Umbilical cord (tissue), 2 donors: ENCODE results near the gene PSMA4. TPM values are rescaled to one million over a fixed set of nuclear protein-coding genes. Genes with fewer than 3 reads are reported as not detected.
"Not testable (repeated sequence)": the region's sequence is repeated elsewhere in the genome, so short reads cannot be mapped to it uniquely, and the experiment has no call there.

Experiments used
- DNase-seq: peaks from one replicate; pipeline ENCODE4 v3.0.0-alpha.2; 2015; ENCODE audit warnings: low spot score
- total RNA-seq: library from RNA; depleted of rRNA; stranded (reverse); fragments of >200 nt; gene quantifications from one replicate; pipeline ENCODE4 v1.2.3, GENCODE V29; 2014; ENCODE audit warnings: low replicate concordance; ENCODE audit not compliant: insufficient read depth

Gene PSMA4
- total RNA-seq, 1 donor from 2014 or later = 110 TPM

DNA sequence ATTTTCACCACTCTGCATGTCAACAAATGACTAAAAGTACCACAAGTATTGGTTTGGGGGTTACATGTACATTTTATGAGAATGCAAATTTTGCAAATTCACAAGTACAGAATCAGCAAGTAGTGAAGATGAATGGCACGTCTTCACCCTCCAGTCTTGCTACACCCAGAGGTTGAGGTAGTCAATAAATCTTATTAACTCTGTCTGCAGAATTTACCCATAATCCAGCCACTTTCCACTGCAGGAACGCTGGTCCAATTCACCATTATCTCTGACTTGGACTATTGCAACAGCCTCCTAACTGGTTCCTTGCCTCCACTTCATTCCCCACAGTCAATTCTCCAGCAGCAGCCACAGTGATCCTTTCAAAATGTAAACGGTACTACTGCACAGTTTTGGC is 10.6 kb downstream of the PSMA4 start:
- DNase-seq = no peak

DNA sequence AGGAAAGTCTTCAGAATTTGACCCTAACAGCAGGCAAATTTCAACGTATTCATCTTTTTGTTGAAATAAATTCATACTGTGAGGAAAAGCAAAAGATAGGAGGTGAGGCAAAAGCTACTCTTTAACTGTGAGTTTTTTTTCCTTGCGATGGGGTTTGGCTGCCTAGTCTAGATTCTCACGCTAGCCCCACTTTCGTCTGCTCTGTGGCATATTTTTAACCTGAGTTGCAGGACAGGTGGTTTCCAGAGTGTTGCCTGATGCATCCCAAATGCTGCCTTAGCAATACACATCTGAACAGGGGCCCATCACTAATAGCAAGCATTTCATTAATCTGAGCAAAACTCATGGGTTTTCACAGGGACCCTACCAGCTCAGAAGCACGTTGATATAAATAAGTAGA is 11.7 kb downstream of the PSMA4 start:
- no peak for DNase-seq

DNA sequence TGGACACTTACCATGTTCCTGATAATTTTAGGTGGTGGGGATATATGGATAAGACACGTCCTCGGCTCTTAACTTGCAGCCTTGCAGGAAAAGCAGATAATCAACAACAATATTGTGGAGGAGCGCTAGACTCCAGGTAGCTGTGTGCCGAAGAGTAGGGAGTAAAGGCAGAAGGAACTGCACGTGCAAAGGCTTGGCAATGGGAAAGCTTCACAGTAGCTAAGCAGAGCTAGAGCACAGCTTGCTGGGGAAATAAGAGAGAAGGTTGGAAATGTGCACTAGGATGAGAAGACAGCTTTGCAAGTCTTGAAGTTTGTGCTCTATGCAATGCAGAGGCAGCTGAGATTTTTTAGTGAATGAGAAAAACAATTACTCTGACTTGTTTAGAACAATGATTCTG is 12.4 kb downstream of the PSMA4 start:
- DNase-seq = no peak

DNA sequence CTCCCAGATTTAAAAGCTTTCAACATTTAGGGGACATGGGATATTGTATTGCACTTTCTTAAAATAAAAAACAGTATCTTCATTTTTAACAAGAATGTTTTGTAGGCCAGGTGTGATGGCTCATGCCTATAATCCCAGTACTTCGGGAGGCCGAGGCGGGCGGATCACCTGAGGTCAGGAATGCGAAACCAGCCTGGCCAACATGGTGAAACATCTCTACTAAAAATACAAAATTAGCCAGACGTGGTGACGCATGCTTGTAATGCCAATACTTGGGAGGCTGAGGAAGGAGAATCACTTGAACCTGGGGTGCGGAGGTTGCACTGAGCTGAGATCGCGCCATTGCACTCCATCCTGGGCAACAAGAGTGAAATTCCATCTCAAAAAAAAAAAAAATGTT is 20.0 kb downstream of the PSMA4 start:
- DNase-seq = not testable (repeated sequence)

DNA sequence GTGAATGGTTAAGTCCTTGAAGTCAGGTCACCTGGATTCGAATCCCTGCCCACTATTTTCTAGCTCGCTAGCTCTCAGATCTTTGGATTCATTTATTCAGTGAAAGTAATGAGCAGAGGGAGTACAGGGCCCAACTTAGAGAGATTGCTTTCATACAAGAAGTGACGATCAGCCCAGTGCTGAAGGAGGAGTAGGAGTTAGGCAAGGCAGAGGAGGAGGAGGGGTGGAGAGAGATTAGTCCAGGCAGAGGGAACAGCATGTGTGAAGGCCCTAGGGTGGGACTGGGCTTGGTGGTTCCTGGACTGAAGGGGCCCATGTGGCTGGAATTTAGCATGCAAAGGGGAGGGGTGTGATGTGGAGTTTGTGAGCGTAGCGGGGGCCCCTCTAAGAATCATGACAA is 21.2 kb downstream of the PSMA4 start:
- DNase-seq = no peak

DNA sequence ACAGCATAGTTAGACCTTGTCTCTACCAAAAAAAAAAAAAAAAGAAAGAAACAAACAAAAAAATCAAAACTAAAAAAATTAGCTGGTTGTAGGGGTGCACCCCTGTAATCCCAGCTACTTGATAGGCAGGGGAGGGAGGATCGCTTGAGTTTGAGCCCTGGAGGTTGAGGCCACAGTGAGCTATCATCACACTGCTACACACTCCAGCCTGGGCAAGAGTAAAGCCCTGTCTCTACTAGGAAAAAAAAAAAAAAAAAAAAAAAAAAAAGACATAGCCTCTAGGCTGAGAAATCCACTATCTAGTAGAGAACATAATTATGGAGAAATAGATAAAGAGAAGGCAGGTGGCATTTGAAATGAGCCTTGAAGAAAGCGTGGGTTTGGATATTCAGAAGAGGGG is 22.8 kb downstream of the PSMA4 start:
- DNase-seq = no peak

DNA sequence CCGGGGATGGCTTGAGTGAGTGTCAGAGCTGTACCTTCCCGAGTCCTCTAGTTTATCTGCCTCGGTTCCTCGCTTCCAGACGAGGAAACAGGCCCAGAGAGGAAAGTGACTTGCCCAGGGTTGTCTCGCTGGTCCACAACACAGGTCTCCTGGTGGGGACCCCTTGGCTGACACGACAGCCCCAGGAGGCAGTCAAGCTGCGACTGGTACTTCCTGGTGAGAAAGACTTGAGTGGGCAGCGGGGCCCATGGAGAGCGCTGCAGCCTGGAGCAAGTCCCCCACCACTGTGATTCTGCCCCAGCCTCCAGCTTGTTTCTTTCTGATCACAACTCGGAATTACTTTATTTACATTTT is 24.5 kb downstream of the PSMA4 start:
- DNase-seq = no peak

DNA sequence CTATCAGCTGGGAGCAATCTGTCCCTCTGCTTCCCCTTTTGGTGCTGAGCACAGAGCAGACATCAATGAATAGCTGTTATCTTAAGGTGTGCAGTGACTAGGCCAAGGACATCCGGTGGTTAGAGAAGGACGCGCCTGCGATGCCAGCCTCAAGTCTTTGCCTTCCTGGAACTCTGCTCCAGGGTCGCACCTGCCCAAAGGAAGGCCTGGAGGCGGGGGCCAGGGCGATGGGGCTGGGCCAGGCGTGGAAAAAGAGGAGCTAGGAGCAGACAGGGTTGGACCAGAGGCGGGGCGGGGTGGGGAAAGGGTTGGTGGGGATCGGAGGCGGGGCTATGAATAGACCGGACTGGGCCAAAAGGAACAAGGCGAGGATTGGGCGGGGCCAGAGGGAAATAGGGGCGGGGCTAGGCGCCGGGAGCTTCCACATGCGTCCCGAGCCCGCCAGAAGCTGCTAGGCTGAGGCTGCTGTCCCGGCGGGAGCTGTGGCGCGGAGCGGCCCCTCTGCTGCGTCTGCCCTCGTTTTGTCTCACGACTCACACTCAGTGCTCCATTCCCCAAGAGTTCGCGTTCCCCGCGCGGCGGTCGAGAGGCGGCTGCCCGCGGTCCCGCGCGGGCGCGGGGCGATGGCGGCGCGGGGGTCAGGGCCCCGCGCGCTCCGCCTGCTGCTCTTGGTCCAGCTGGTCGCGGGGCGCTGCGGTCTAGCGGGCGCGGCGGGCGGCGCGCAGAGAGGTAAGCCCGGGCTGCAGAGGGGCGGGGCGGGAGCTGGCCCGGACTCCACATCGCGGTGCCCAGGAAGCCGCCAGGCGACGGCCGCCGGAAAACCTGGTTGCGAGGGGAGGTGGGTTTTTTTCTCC is 25.1 kb downstream of the PSMA4 start, which contains the start of gene CHRNA5:
Gene CHRNA5, plus strand, starts transcription at position 424 of the 854 bp plus-strand sequence. Its CDS starts 200 bp downstream, at position 624.
- DNase-seq = peak; percentile 79

DNA sequence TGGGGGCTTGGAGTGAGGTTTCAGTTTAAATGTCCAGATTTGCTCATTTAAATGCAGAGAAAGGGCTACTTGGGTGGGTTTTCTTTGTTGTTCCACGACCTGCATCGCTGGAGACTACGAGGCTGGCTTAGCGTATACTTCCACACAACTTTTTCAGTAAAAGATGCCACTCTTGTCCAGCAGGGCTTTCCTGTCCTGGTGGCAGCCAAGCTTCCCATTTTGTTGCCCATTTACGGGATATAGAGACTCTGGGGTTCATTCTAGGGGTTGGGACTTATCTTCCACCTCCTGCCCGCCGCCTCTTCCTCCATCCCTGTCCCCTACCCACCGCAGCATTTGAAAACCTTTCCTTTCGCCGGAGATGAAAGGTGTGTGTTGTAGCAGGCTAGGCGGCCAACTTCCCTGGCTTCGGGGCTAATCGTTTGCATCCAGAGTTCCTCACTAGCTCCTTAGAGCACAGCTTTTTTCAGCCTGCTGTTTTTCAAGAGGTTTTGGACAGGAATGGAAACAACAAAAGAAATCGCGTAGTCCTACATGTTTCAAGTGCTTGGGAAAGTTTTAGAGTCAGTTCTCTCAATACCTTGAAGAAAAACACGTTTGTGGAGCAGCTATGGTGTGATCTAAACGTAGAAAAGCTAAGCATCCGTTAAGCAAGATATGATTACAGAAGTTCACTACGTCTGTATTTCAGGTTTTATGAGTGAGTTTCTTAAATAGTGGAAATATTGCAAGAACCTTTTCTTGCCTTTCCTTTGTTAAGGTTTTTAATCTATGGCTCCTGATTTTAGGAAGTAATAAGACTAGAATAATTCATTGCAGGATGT is 25.9 kb downstream of the PSMA4 start:
- DNase-seq = peak; percentile 8

DNA sequence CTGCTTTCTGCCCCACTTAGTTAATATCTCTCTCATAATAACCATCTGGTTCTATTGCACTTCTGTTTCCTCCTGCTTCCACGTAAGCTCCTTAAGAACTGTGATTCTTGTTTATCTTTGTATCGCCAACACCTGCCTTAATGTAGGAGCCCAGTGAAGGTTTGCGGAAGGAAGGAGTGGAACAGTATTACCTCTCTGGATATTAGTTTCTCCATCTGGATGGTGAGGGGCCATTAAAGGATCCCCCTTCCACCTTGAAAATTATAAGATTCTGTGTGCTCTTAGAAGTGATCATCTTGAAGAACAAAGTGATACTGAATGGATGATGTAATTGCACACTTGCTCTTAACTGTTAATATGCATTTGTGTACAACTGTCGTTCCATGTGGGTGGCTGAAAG is 27.3 kb downstream of the PSMA4 start:
- no peak for DNase-seq

DNA sequence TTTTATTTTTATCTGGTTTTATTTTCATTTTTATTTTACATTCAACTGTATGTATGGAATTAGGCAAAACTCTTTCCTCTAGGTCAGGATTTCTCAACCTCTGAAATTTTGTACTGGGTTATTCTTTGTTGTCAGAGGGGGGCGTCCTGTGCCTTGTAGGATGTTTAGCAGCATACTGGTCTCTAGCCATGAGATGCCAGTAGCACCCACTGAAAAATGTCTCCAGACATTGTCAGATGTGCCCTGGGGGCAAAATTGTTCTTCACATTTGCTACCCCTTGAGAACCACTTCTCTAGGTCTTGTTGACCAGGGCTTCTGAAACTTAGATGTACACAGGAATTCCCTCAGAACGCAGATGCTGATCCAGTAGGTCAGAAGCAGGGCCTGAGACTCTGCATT is 30.5 kb downstream of the PSMA4 start:
- no peak for DNase-seq

DNA sequence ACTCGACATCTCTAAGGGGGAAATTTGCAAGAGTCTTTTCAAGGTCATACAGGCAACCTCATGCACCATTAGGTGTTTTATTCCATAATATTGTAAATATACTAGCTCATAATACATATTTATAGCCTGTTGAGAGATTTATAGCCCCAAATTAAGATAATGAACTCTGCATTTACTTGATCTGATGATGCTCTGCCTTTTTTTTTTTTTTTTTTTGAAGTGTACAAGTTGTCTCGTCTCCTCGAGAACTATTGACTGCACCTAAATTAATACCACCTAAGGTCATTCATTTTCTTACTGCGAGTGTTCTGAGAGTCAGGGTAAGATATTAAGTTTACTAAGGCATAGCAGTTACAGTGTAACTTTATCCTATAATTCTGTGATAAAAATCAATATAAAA is 31.1 kb downstream of the PSMA4 start:
- no peak for DNase-seq

DNA sequence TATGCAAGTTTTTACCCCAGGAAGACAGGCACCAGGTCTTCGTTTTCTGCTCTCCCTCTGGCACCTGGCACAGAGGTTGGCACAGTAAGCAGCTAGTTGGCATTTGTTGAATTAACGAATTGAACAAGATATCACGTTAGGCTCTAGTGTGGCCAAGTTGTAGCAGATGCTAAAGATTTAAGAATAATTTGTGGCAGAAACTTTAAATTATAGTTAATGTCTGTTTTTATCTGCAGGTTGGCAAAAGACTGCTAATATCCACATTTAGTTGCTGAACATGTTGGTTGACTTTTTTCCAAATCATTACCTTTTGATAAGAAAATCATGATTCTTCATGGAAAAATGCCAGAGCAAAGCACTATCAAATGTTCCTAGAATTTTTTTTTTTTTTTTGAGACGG is 33.2 kb downstream of the PSMA4 start:
- no peak for DNase-seq

DNA sequence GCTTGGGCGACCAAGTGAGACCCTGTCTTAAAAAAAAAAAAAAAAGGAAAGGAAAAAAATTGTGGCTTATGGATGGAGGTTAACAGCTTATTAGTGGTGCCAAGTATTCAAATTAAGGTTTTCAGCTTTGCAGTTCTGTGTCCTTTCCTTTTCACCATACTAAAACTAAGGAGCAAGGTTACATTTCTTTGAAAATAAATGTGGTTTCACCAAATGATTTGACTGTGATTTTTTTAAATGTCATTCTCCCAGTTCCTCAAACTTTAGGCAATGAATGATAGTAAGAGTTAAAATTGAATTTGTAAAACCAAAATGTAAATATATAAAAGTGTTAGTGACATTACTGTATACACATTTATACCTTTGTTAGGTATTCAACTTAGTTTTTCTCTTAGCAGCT is 34.7 kb downstream of the PSMA4 start:
- DNase-seq = no peak

DNA sequence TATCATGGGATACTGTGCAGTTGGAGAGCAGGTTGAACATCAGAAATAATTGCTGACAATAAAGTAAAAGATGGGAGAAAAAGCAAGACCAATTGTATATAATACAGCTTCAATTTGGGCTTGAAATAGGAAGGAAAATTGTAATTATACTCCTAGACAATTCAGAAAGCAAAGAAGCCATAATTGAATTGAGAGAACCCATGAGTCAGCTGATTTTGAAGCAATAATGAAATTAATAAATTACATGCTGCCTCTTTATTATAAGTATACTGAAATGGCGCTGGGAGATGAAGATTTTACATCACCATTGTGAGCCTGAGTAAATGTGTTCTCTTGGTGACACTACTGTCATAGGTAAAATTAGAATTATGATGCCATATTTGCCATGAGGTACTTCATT is 57.3 kb downstream of the PSMA4 start:
- no peak for DNase-seq

DNA sequence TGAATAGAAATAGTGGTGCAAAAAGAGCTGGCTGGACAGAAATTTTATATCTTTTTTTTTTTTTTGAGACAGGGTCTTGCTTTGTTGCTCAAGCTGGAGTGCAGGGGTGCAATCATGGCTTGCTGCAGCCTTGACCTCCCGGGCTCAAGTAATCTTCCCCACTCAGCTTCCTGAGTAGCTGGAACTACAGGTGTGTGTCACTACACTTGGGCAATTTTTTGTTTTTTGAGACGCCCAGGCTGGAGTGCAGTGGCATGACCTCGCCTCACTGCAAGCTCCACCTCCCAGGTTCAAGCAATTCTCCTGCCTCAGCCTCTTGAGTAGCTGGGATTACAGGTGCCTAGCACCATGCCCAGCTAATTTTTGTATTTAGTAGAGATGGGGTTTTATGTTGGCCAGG is 58.1 kb downstream of the PSMA4 start:
- no peak for DNase-seq

DNA sequence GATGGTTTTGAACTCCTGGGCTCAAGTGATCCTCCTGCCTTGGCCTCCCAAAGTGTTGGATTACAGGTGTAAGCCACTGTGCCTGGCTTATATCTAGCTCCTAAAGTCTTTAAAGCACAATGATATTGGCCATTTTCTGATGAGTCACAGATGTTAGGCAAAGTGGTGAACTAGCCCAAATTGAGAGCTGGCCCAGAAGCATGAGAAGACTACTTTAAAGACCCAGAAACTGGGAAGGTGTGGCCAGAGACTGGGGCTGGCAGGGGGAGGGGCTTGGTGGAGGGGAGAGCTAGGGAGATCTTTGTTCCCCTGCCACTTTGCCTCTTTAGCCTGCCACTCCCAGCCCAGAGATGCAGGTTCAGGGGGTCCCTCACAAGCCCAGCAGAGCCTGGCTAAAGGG is 58.9 kb downstream of the PSMA4 start:
- DNase-seq = no peak

Other genes with a start within 250 kb of the PSMA4 start
- gene SKIC8, start 240.8 kb upstream of the PSMA4 start, total RNA-seq = 66.9 TPM
- gene CRABP1, start 200.1 kb upstream of the PSMA4 start, total RNA-seq = 7.7 TPM
- gene IREB2, start 102.2 kb upstream of the PSMA4 start, total RNA-seq = 58.3 TPM
- 2.2 TPM for gene HYKK, start 32.9 kb upstream of the PSMA4 start, total RNA-seq
- 1.9 TPM for gene CHRNA5, start 25.1 kb downstream of the PSMA4 start, total RNA-seq
- gene CHRNA3, start 80.6 kb downstream of the PSMA4 start, total RNA-seq = 36.4 TPM
- 0.48 TPM for gene CHRNB4, start 100.8 kb downstream of the PSMA4 start, total RNA-seq